HG03196 (cell line): ENCODE results near the gene SCP2.

Source experiments
- ATAC-seq: cut with Tn5 transposase; IDR thresholded peaks from one replicate; pipeline ENCODE4 v1.9.1; 2021; ENCODE audit not compliant: unreplicated experiment

Gene SCP2

DNA sequence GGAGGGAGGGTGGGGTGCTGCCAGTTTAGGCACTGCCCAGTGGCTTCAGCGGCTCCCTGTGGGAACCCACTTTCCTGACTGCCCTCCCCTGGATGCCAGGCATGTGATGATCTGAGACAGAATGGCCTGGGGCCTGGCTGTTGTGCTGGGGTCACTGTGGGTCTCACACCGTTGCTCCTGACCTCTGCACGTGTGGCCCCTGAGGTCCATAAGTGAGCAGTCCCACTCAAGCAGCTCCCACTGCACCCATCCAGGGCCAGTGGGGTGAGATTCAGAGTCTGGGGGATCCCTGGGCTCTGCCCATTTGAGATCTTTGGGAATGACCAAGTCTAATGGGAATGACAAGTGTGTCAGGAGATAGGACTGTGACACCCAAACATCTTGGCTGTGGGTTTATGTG is 153.0 kb downstream of the SCP2 start:
- no peak for ATAC-seq

DNA sequence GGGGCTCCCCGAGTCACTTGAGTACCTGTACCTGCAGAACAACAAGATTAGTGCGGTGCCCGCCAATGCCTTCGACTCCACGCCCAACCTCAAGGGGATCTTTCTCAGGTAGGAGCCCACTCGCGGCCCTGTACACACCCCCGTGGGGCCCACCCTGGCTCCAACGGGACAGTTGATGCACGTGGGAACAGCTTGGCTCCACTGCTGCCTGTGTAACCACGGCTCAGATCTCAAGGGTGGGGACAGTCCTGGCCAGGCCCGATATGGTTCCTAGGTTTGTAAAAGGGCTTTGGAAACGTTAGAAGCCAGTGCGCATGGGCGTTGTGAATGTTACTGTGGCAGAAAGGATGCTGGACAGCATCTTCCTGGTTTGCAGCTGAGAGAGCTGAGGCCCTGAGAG is 153.7 kb downstream of the SCP2 start:
- ATAC-seq, result no peak

DNA sequence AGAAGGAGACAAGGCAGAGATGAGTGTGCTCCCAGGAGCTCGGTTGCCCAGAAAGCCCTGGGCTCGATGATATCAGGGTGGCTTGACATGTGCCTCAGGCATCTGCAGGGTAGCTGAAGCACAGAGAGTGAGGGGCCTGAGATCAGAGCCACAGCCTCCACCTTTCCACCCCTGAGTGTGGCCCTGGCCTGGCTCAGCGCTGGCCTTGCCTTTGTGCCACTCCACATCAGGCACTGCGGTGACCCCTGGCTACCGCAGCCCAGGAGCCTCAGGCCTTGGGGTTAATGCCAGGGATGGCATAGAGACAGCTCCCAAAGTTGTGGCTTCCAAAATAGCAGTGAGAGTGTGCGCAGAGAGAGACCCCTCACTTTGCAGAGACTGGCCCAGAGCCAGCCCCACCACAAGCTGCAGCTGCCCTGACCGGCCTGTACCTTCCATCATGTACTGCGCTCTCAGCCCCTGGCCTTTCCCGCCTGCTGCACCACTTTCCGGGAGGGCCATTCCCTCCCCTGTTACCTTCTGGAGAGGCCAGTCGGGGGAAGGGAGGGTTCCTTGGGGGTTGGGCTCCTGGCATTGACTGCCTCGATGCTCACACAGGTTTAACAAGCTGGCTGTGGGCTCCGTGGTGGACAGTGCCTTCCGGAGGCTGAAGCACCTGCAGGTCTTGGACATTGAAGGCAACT is 154.4 kb downstream of the SCP2 start:
- no peak for ATAC-seq

DNA sequence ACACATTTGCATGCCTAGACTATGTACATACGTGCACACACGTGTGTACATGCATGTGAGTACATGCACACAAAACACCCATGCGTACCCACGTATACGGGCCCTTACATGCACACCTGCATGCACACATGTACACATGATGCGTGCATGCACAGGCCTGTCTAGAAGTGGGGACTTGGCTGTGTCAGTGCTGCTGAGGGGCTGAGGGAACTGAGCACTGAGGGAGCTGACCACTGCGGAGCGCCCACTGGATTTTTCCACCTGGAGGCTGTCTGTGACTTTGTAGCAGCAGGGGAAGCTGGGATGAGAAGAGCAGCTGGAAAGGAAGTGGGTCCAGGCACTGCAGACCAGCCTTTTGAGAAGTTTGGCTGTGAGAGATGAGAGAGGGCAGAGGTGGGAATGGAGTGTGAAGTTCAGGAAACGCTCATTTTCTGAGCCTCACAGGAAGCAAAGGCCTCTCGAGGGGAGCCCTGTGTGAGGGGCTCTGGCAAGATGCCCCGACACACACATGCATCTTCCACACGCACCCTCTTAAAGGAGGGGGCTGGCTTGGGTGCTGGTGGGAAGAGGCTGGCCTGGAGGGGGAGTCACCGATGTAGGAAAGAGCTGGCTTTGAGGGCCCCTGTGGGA is 155.9 kb downstream of the SCP2 start:
- no peak for ATAC-seq

DNA sequence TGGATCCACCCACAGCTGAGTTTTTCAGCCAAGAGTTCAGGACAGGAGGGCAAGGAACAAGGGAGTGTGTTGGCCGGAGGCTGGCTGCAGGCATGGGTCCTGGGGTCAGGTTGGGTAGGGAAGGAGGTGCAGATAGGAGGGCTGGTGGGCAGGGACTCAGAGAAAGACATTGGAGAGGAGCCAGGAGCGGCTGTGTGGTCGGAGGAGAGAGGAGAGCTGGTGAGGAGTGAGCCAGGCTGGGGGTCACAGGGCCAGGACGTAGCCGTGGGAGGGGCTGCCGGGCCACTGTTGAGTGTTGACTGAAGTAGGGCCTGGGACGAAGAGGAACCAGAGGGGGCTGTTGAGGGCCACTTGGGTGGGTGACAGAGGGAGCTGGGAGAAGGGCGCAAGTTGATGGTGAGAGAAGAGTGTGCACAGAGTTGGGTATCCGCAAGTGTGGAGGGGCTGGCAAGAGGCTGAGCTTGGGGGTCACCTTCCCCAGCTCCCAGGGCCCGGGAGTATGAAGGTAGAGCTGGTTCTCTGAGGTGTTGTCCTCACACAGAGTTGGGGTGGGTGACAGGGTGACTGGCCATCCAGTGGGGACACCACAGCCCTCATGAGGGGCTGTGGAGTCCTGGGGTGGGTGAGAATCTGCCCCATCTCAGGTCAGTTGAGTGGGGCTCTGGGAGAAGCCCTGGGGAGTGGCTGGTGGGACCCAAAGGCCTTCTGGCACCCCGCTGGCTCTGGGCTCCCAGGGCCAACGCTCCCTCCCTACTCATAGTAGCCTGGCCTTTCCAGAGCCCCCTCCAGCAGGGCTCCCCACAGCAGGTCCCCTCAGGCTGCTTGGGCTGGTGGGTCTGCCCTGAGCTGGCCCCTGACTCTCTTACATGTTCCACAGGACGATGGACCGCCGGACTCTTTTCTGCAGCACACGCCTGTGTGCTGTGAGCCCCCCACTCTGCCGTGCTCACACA is 156.8 kb downstream of the SCP2 start:
- no peak for ATAC-seq

DNA sequence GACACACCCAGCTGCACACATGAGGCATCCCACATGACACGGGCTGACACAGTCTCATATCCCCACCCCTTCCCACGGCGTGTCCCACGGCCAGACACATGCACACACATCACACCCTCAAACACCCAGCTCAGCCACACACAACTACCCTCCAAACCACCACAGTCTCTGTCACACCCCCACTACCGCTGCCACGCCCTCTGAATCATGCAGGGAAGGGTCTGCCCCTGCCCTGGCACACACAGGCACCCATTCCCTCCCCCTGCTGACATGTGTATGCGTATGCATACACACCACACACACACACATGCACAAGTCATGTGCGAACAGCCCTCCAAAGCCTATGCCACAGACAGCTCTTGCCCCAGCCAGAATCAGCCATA is 157.5 kb downstream of the SCP2 start:
- no peak for ATAC-seq

DNA sequence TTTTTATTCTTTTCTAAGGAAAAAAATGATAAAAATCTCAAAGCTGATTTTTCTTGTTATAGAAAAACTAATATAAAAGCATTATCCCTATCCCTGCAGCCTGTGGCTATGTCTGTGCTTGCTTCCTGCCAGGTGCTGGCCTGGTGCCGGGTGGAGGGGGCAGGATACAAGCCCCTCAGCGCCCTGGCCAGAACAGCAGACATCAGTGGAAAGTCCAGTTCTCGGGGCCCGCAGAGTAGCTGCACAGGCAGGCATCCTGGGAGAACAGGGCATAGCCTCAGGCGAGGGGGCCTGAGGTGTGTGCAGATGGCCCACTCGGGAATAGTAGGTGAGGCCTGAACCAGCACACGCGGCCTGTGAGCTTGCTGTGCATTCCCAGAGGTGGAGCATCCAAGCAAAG is 158.3 kb downstream of the SCP2 start:
- no peak for ATAC-seq

DNA sequence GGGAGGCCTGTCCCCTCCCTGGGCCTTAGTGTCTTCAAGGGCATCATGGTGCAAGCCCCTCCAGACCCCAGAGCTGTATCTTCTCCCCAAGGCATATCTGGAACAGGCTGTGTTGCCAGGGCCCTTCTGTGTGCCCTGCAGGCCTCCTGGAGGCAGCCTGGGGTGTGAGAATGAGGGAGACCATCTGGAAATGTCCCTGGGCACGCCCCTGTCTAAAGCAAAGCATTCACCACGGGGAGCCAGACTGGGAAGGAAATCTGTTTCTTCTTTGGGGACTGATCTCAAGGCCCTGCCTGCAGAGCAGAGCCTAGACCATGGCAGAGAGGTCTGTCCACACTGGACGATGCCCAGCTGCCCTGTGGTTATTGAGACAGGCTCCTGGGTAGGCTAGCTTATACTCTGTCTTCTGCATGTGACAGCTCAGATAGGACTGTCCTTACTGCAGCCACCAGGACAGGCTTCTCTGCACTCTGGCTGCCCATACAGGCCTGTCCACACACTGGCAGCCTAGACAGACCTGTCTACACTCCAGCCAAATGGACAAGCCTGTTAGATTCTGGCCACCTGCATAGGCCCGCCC is 159.5 kb downstream of the SCP2 start:
- ATAC-seq, result no peak

DNA sequence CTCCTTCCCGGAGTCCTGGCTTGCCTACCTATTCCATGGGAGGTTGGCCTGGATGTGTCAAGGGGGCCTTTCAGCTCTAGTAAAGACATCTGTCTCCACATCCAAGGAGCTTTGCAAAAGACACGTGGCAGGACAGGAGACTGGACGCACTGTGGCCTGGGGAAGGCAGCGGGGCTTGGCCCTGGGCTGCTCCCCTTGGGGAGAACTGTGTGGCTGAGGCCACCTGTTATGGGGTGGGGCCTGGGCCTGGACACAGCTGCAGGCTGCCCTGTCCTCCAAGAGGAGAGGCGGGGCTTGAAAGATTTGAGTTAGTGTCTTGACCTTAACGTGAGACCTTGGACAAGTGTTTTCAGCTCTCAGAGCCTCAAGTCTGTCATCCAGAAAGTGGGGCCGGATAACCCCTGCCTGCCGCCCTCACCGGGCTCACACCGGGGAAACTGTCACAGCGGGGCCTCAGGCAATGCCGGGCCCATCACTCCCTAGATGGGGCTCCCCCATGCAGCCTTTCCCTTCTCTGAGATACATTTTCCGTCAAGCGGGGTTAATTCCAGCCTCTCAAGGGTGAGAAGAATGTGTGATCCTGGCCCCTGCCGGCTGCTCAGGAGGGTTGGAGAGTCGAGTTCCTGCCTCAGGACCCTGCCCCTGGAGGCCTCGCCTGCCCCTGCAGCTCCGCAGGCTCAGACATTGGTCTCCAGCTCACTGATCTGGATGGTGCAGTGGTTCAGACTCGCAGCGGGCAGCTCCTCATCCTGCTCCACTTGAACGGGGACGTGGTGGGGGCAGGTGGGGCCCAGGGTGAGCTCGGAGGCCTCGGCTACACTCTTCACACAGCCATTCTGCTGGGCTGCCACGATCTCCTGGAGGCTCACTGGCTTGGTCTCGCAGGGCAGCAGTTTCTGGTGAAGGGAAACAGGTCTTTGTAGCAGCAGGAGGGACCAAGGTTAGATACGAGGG is 160.5 kb downstream of the SCP2 start:
- no peak for ATAC-seq

DNA sequence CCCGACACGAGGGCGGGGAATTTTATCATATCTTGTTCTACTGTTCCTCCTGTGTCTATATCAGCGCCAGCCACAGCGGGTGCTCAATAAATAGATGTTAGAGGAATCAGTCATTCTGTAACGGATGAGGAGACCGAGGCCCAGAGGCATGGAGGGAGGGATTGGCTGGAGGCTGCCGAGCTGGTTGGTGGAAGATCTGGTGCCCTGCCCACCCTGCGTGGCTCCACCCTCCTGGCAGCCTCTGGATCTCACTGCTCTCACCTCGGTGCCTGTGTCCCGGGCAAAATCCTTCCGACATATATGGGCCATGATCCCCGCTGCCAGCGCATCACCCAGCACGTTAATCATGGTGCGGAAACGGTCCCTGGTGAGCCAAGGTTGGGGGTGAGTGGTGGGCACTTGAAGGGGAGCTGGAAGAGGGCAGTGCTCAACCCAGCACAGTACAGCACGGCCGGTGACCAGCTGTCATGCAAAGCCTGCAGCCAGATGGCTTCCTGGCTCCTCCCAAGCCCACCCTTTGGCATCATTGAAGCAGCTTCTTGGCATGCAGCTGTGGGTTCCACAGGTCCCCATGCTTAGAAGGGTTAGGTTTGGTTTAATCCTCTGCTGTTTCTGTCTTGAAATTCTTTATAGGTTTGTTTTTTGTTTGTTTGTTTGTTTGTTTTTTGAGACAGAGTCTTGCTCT is 161.7 kb downstream of the SCP2 start:
- no peak for ATAC-seq

DNA sequence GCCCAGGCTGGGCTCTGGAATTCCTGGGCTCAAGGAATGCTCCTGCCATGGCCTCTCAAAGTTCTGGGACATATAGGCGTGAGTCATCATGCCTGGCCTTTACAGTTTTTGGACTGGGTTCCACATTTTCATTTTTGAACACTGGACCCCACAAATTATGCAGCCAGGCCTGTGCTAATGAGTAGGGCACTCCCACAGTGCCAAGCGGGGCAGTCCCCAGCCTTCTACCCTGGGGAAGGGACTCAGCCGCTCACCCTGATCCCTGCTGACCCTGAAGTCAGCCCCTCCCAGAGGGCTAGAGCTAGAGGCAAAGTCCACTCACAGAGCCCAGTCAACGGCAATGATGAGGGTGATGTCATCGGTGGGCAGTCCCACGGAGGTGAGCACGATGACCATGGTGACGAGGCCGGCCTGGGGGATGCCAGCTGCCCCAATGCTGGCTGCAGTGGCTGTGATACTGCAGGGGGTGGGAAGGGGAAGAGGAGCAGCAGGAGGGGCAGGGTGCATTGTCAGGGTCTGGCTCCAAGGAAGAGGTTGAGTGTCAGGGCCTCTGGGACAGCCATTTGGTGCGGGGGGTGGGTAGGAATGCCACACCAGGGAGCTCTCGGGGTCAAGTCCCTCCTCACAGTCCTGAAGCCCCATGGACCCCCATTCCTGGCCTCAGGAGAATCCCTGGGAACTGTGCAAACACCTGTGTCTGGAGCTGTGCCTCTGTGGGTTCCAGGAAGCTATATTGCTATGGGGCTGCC is 162.6 kb downstream of the SCP2 start:
- no peak for ATAC-seq

DNA sequence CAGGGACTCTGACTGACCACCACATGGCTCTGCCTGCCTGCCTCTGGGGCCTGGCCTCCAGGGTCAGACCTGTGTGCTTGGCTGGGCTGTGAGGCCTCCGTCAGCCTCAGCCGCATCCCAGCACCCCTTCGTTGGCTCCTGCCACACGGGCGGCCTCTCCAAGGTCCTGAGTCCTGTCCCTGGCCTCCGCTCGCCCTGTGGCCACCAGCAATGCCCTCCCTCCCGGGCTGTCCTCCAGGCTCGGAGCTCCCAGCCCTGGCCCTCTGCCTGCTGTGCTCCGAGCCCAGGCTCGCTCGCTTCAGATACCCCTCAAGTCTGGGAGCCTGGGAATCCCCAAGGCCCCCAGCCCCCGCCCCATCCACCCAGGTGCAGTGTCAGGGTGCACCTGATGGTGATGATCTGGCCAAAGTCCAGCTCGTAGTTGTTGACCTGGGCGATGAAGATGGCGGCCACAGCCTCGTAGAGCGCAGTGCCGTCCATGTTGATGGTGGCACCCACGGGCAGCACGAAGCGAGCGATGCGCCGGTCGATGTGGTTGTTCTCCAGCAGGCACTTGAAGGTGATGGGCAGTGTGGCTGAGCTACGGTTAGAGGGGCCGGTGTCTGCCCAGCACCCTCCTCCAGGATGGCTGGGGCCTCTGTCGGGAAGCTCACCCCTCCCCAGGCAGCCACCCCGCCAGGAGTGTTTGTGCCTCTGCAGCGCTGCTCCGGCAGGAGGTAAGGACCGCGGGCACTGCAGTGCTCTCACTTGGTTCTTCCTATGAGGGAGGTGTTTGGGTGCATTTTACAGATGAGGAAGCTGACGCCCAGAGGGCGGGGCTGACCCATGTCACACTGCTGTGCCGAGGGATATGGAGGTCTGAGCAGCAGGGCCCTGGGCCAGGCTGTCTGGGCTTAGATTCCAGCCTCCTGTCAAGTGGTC is 163.4 kb downstream of the SCP2 start:
- no peak for ATAC-seq

DNA sequence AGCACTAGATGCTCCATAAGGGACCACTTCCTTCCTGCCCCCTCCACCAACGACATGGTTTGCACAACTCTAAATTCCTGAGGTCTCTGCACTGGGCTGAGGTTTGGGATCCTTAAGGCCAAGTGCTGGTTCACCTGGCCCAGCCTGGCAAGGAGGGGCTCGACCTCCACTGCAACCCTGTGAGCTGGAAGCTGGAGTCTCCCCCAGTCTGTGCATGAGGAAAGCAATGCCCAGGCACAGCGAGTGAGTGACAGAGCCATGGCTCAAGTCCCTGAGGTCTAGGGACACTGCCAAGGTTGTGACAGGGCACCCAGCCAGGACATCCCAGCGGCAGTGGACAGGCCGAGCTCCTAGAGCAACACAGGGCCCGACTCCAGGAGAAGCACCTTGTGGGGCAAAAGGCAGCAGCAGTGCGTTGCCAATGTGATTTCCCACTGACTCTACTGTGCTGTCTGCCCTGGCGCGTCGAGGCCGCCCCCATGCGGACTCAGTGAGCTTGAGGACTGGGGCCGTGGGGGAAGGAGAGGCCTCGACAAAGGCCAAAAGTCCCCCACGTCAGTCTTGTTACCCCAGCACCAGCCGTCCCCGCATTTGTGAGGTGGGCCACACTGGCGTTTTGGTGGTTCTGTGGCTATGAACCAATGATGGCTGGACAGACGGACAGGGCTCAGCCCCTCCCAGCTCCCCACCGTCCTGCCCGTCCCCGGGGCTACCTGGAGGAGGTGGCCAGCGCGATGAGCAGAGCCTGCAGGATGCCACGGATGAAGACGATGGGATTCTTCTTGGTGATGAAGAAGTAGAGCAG is 165.0 kb downstream of the SCP2 start:
- no peak for ATAC-seq

DNA sequence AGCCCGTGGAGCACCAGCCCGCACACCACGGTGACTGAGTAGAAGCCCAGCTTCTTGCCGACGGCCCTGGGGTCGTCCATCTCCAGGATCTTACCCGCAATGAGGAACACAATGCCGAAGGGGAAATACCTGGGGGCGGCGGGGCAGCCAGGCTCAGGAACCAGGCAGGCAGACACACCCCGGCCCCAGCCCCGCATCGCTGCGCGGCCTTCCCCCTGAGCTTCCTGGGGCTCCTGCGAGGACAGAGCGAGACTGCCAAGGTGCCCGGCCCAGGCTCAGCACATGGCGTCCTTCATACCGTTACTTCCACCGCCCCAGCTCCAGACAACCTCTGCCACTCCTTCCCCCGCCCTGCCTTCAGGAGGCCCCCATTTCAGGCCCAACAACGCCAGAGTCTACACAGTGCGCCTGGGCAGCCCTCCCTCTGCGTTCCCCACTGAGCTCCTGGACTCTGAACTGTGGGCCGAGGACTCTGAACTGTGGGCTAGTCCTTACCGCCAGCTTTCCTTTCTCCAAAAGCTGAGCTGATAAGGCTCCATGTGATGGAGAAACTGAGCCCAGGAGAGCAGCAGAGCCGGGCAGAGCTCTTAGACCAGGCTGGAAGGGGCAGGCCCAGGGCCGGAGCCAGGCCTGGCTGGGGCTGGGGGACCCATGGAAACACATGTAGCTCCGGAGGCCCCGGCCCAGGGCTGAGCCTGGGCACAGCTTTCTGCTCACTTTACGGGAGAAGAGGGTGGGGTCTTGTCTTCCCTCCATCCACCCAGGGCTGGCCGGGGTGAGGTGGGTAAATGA is 165.8 kb downstream of the SCP2 start:
- ATAC-seq, result no peak

DNA sequence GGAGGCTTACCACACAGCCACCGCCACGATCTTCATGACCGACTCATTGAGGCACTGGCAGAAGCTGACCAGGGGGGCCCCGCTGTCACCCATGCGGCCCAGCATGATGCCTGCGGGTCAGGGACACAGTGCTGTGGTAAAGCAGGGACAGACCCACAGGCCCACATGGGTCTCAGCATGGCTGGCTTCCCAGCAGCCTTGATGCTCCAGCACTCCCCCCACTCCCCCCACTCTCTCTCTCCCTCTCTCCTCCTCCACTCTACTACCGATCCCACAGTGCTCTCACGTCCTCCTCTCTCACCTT is 166.3 kb downstream of the SCP2 start:
- ATAC-seq, result no peak

DNA sequence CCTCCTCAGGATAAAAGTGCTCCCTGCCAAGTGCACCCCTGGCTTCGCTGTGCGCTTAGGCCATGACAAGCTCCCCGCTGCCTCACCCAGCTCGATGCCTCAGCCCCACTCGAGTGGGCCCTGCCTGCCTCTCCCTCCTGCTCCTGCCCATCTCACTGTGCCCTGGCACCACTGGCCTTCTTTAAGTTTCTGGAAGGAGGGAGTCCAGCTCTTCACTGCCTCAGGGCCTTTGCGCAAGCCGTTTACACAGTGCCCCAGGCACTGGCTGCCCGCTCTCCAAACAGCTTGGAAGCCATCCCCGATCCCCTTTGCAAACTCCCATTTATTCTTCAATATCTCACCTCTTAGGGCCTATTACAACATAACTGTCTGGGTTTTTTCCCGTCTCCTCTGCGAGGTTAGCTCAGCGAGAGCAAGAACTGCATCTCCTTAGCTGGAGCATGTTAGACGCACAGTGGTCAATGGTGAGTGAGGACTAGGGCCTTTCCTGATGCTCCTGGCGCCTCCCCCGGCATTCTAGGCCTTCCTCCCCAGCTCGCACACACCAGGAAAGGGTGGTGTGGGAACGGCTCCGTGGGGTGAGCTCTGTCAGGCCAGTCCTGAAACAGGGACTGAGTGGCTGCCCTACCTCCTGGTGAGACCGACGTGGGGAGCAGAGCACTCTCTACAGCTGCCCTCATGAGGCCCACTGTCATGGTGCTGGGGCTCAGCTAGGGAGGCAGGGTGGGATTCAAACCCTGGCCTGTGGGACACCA is 166.9 kb downstream of the SCP2 start:
- ATAC-seq, result no peak
